Renal pelvis (tissue), 4 donors: ENCODE measurements around the gene ISG20L2. TPM values are rescaled to one million over a fixed set of nuclear protein-coding genes. Genes with fewer than 3 reads are reported as not detected.
A peak's percentile ranks its signal among the peaks of the same experiment; 100 is the strongest.

Experiments used
- DNase-seq: peaks from one replicate; pipeline ENCODE4 v3.0.0-alpha.2; 2013
- polyA plus RNA-seq, 3 donors: library from polyadenylated mRNA; unstranded; fragments of 120-200 nt; gene quantifications; one replicate each; pipeline ENCODE4 v1.2.1, GENCODE V29; 2013; ENCODE audit not compliant: insufficient read length in 3 of 3

The ISG20L2 gene
- polyA plus RNA-seq, 3 donors, result 33.1 to 44.6 (median 39.7) TPM

DNA sequence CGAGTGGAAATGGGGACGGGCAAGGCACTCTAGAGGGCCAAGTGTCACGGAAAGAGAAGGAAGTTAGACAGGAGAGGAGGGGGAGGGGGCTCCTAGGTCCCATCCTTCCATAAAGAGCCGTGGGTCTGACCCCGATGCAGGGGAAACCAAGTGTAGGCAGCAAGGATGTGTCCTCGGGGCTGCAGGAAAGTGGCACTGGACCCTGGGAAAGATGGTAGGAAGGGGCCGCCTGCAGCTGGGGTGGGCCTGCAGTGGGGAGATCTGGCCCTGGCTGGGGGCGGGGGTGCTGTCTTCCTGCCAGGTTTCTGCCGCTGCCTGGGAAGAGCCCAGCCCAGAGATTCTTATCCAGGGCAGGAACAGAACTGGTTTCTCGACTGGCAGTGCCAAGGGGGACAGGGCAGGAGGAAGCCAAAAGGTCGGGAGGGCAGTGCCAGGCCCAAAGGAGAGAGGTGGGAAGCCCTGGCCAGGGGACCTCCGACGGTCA, 36.1 kb downstream of the ISG20L2 start:
- no peak for DNase-seq

GRCh38 chr1:156691665-156692440, 36.7 kb downstream of the ISG20L2 start:
- no peak for DNase-seq

- DNase-seq, result no peak
Measured at GRCh38 chr1:156691191-156691590, 37.4 kb downstream of the ISG20L2 start.

GRCh38 chr1:156690675-156691036, 37.9 kb downstream of the ISG20L2 start:
- DNase-seq, result no peak

DNA sequence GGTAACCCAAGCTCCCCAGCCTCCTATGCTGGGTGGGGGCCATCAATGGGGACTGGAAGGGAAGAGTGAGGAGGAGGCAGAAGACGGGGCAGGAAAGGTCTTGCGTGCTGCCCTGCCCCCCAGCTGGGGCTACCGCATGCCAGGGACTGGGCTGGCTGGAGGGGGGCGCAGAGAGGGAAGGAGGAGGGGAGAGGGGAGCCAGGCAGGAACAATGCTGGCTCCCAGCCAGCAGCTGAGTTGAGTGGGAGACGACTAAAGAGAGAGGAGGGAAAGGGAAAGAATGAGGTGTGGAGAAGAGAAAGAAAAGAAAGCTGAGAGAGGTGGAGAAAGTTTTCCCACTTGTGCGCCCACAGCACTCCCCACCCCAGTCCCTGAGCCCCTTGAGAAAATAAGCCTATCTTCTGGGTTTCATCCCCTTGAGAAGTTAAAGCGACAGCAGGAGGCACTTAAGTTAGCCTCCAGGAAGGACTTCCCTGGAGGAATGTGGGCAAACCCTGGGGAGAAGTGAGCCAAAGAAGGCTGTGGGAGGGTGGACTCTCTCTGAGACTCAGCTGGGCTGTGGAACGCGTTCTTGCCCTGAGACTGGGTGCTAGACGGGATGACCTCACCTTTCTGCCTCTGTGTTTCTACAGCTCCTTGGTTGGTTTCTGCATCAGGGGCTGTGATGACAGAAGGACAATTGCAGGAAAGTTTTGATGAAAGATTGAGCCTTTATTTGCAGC, 38.5 kb downstream of the ISG20L2 start:
- peak; percentile 78 for DNase-seq

DNA sequence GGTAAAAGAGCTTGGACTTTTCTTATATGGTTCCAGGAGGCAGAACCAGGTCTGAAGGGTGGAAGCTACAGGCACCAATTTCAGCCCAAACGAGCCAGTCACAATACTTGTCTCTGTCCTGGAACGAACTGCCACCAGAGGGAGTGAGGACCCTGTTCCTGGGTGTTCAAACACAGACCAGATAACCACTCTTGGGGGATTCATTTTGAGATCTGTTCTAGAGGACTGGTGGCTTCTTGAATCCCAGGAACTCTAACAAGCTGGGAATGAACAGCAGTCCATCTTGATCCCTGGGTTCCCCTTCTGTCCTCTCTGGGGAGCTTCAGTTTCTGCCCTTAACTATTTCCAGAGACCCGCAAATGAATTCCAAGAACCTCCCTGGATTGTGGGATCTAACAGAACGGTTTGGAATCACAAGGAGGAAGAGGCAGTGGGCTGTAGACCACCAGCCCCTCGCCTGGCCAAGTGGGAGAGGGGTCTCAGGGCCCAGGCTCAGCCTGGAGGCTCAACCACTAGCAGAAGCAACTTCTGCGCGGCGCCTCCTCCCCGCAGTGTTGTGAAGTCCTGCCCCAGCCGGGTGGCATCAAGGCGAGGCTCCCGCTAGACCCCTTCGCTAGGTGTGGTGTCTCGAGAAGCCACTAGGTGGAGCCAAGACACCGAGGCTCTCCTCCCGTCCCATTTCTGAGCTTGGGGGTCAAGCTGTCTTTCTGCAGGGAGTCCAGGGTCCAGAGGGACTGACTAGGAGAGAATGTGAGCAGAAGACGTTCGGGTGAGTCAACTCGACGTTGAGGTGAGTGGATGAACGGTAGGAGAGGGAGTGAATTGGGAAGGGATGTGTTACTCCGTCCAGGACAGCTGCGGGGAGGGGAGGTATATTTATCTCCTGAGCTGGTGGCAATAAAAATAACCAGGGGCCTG, 39.3 kb downstream of the ISG20L2 start:
- peak; percentile 91 for DNase-seq

- no peak for DNase-seq
Measured at GRCh38 chr1:156684227-156684782, 44.3 kb downstream of the ISG20L2 start.

GRCh38 chr1:156682166-156682890, 46.2 kb downstream of the ISG20L2 start:
- no peak for DNase-seq

GRCh38 chr1:156681196-156681960, 47.2 kb downstream of the ISG20L2 start:
- DNase-seq, result no peak

GRCh38 chr1:156680056-156680455, 48.5 kb downstream of the ISG20L2 start:
- DNase-seq, result no peak

- no peak for DNase-seq
Measured at GRCh38 chr1:156677616-156678596, 50.7 kb downstream of the ISG20L2 start.

DNA sequence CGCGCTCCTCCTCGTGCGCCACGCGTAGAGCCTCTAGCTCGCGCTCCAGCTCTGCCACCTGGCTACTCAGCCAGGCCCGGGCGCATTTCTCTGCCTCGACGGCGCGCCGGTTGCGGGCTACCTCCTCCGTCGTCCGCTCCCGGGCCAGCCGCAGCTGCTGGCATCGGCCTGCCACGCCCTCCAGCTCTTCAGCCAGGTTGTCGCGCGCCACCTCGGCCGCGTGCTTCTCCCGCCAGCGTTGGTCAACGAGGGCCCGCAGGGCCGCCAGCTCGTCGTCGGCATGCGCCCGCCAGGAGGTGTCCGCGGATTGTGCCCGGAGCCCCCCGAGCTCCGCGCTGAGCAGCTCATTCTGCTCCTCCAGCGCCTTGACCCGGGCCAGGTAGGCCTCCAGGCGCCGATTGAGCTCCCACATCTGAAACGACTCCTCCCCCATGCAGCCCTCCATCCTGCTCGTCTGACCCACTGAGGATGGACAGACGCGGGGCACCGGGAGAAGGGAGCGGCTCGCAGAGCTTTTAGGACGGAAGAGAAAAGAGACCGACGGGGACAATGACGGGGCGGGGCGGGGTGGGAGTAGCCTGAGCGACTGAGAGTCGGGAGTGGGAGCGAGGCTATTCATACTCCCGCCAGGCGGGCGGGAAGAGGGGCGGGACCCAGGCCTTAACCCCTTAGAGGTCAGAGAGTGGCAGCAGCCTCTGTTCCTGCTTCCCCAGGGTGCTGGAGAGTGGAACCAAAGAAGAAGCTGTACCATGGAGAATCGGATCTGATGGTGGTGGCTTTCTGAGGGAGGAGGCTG, 51.5 kb downstream of the ISG20L2 start, which contains the start of gene NES:
TSS of gene NES (minus strand) at position 588 of the 796 bp plus-strand sequence. CDS start at position 445, 143 bp downstream.
- peak; percentile 82 for DNase-seq

DNA sequence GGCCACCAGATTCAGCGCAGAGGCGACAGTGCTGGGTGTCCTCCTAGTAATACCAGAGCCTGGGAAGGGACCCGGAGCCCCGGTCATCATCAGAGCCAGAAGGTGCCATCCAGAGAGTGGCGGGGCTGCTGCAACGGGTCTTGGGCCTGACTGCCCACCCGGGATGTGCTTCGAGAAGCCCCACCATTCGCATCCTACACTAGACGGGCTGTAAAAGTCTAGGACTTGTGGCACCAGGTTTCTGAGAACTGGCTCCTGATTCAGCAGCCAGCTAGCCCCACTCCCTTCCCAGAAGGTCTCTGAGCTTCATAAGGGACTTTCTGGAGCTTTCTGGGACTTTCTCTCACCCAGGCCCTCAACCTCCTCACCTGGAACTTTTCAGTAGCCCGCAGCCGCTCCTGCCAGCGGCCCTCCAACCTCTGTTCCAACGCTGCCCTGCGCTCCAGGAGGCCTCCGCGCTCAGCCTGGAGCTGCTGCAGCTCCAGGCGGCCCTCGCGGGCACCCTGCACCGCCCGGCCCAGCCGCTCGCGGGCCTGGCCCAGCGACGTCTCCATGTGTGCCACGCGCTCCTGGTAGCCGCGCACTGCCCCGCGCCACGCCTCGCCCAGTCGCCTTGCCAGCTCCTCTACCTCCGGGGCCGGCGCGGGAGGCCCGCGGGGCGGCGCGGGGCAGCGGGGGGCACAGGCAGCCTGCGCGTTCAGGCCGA, 52.3 kb downstream of the ISG20L2 start:
- DNase-seq, result no peak

GRCh38 chr1:156675210-156676113, 53.1 kb downstream of the ISG20L2 start:
- DNase-seq, result peak; percentile 82

DNA sequence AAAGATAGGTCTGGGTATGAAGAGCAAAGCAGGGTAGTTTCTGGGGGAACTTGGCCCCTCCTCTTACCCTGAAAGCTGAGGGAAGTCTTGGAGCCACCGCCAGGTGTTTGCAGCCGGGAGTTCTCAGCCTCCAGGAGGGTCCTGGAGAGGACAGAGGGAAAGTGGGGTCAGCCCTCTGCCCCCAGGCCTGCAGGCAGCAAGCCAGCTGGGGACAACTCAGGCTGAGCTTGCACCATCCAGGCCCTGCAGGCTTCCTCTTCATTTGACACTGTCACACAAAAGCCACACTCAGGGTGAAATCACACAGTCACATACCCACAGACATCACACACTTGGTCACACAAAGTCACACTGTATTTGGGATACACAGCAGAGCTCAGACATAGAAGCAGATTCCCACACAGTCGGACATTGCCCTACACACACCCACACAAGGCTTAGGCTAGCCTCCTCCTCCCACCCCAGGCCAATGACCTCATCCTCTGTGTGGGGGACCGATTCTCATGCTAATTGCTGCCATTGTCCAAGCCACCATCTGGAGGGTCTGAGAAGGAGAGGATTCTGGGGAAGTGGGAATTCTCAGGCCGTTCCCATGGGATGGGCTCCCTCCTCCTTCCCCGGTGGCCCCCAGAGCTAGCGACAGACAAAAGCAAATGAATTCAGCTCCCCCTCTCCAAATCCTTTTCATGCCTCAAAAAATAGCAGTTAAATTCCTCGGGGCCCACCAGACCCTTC, 55.0 kb downstream of the ISG20L2 start:
- no peak for DNase-seq
